Astrocyte (in vitro differentiated cells and primary cell): ENCODE data around the gene KREMEN1. TPM values are rescaled to one million over a fixed set of nuclear protein-coding genes. Genes with fewer than 3 reads are reported as not detected.

Experiments used
- DNase-seq: peaks from one replicate; pipeline ENCODE4 v3.0.0-alpha.2; 2010; ENCODE audit warnings: low read depth
- FAIRE-seq: peaks from 2 replicates; lab custom pipeline; 2011; peaks lifted over from hg19 to GRCh38; lab: Jason Lieb, UNC
- H2AFZ ChIP-seq: 2 replicates; pipeline ENCODE4 v1.6.0; 2012; ENCODE audit warnings: low read depth, low read length, inconsistent platforms
- H3K27ac ChIP-seq: 2 replicates; pipeline ENCODE4 v1.5.1; 2011; ENCODE audit warnings: low read depth, low read length, inconsistent platforms
- H3K27me3 ChIP-seq: 2 replicates; pipeline ENCODE4 v1.6.0; 2011; ENCODE audit warnings: low read length, inconsistent platforms; ENCODE audit not compliant: insufficient read depth
- H3K36me3 ChIP-seq: 2 replicates; pipeline ENCODE4 v1.5.1; 2011; ENCODE audit warnings: low read length, inconsistent platforms; ENCODE audit not compliant: insufficient read depth
- H3K4me1 ChIP-seq: 2 replicates; pipeline ENCODE4 v1.5.1; 2011; ENCODE audit warnings: low read length, inconsistent platforms; ENCODE audit not compliant: insufficient read depth
- H3K4me2 ChIP-seq: 2 replicates; pipeline ENCODE4 v1.6.0; 2012; ENCODE audit warnings: low read length, inconsistent platforms
- H3K4me3 ChIP-seq: 2 replicates; pipeline ENCODE4 v1.5.1; 2011; ENCODE audit warnings: low read depth, mild to moderate bottlenecking, low read length, inconsistent platforms; ENCODE audit not compliant: insufficient read depth
- H3K79me2 ChIP-seq: 2 replicates; pipeline ENCODE4 v1.6.0; 2012; ENCODE audit warnings: mild to moderate bottlenecking, low read length, inconsistent platforms; ENCODE audit not compliant: insufficient read depth
- H3K9ac ChIP-seq: 2 replicates; pipeline ENCODE4 v1.6.0; 2012; ENCODE audit warnings: mild to moderate bottlenecking, low read length, inconsistent platforms
- H3K9me3 ChIP-seq: 2 replicates; pipeline ENCODE4 v1.5.1; 2012; ENCODE audit warnings: low read depth, mild to moderate bottlenecking, low read length, inconsistent platforms; ENCODE audit not compliant: insufficient read depth
- H4K20me1 ChIP-seq: 2 replicates; pipeline ENCODE4 v1.6.0; 2012; ENCODE audit warnings: low read length, inconsistent platforms; ENCODE audit not compliant: insufficient read depth
- H3K27ac Mint-ChIP-seq: one replicate; pipeline ENCODE4 v1.8.0; 2021; ENCODE audit warnings: mild to moderate bottlenecking, mixed read lengths; ENCODE audit not compliant: unreplicated experiment
- H3K27me3 Mint-ChIP-seq: one replicate; pipeline ENCODE4 v1.8.0; 2021; ENCODE audit warnings: low read depth, mixed read lengths; ENCODE audit not compliant: unreplicated experiment
- H3K36me3 Mint-ChIP-seq: one replicate; pipeline ENCODE4 v1.8.0; 2021; ENCODE audit warnings: low read depth, mixed read lengths; ENCODE audit not compliant: unreplicated experiment
- H3K4me1 Mint-ChIP-seq: one replicate; pipeline ENCODE4 v1.8.0; 2021; ENCODE audit warnings: low read depth, mixed read lengths; ENCODE audit not compliant: unreplicated experiment
- H3K4me3 Mint-ChIP-seq: one replicate; pipeline ENCODE4 v1.8.0; 2021; ENCODE audit warnings: mild to moderate bottlenecking, moderate library complexity, mixed read lengths; ENCODE audit not compliant: unreplicated experiment
- H3K9me3 Mint-ChIP-seq: one replicate; pipeline ENCODE4 v1.8.0; 2021; ENCODE audit warnings: mild to moderate bottlenecking, mixed read lengths; ENCODE audit not compliant: unreplicated experiment
- EZH2 ChIP-seq: IDR thresholded peaks from 2 replicates; pipeline ENCODE4 v1.6.1; 2012; ENCODE audit warnings: mild to moderate bottlenecking, low read length, inconsistent platforms; ENCODE audit not compliant: insufficient read depth
- total RNA-seq: library from RNA; stranded (reverse); gene quantifications from 2 replicates; pipeline ENCODE4 v1.2.1, GENCODE V29; 2021
- TF ChIP-seq, protein P1 (sequence below): IDR thresholded peaks from 2 replicates; pipeline ENCODE4 v1.5.1; 2011; ENCODE audit warnings: low read depth, mild to moderate bottlenecking, inconsistent platforms, low read length, moderate library complexity; ENCODE audit not compliant: insufficient read depth

Gene KREMEN1
- total RNA-seq, 1 donor from 2014 or later = 3.3 TPM

DNA sequence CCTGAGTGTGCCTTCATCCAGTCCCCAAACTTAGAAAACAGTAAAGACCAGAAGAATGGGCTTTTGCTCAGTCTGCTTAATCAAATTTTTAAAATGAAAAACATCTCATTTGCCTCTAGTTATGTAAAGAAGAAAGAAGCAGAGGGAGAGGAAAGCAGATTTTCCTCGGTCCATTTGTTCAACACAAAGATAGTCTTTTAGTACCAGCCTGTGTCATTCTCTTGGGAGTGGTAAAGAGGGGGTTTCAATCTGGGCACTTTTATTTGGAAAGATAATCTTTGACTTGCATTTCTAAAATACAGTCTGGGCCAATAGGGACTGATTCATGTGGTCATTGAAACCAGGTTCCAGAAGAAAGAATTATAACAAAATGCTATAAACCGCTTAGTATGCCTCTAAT, 29.5 kb downstream of the KREMEN1 start:
- no peak overlapping the region for H3K9ac ChIP-seq
- TF ChIP-seq, protein P1, sequence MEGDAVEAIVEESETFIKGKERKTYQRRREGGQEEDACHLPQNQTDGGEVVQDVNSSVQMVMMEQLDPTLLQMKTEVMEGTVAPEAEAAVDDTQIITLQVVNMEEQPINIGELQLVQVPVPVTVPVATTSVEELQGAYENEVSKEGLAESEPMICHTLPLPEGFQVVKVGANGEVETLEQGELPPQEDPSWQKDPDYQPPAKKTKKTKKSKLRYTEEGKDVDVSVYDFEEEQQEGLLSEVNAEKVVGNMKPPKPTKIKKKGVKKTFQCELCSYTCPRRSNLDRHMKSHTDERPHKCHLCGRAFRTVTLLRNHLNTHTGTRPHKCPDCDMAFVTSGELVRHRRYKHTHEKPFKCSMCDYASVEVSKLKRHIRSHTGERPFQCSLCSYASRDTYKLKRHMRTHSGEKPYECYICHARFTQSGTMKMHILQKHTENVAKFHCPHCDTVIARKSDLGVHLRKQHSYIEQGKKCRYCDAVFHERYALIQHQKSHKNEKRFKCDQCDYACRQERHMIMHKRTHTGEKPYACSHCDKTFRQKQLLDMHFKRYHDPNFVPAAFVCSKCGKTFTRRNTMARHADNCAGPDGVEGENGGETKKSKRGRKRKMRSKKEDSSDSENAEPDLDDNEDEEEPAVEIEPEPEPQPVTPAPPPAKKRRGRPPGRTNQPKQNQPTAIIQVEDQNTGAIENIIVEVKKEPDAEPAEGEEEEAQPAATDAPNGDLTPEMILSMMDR = no peak
- no peak for TF ChIP-seq EZH2
- DNase-seq (no peak), FAIRE-seq (no peak)
- H3K4me3 Mint-ChIP-seq = no peak overlapping the region
- no peak overlapping the region for H3K27ac ChIP-seq
- no peaks in the 10 kb centered on the region for H3K9me3 ChIP-seq
- H3K27ac Mint-ChIP-seq = no peak overlapping the region
- H3K36me3 Mint-ChIP-seq = no peaks in the 10 kb centered on the region
- H2AFZ ChIP-seq = no peak overlapping the region
- no peaks in the 10 kb centered on the region for H3K27me3 ChIP-seq
- H3K9me3 Mint-ChIP-seq = no peaks in the 10 kb centered on the region
- no peaks in the 10 kb centered on the region for H3K4me1 ChIP-seq
- no peak overlapping the region for H3K4me3 ChIP-seq
- H3K4me1 Mint-ChIP-seq = no peaks in the 10 kb centered on the region
- no peak overlapping the region for H3K4me2 ChIP-seq
- H3K79me2 ChIP-seq = no peaks in the 10 kb centered on the region
- no peaks in the 10 kb centered on the region for H3K36me3 ChIP-seq
- H3K27me3 Mint-ChIP-seq = peaks cover 3% of the 10 kb centered on the region
- H4K20me1 ChIP-seq = no peaks in the 10 kb centered on the region

DNA sequence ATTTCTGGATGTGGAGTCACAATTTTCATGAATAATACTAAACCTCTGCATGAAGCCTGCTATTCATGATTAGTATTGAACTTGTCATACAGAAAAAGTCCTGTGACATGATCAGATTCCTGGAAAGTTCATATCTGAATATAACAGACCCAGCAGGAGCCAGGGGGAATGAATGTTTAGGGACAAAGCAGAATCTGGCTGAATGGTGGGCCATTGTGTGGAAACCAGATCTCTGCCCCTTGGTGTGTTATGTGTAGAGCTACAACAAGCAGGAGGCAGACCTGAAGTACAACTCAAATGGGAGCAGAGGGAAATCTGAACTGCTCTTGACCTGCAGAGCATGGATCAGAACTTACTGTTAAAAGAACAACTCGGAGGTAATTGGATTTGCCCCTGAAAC, 30.3 kb downstream of the KREMEN1 start:
- Mint-ChIP-seq H3K4me3 (no peak overlapping the region), H3K9me3 (no peaks in the 10 kb centered on the region), H3K27me3 (peaks cover 3% of the 10 kb centered on the region), H3K36me3 (no peaks in the 10 kb centered on the region), H3K4me1 (no peaks in the 10 kb centered on the region), H3K27ac (no peak overlapping the region)
- Histone ChIP-seq H3K36me3 (no peaks in the 10 kb centered on the region), H3K4me1 (no peaks in the 10 kb centered on the region), H3K27ac (no peak overlapping the region), H3K9ac (no peak overlapping the region), H3K4me2 (no peak overlapping the region), H3K79me2 (no peaks in the 10 kb centered on the region), H3K27me3 (no peaks in the 10 kb centered on the region), H2AFZ (no peak overlapping the region), H3K9me3 (no peaks in the 10 kb centered on the region), H4K20me1 (no peaks in the 10 kb centered on the region), H3K4me3 (no peak overlapping the region)
- no peak for TF ChIP-seq EZH2
- TF ChIP-seq, protein P1 = no peak
- no peak for DNase-seq
- no peak for FAIRE-seq

DNA sequence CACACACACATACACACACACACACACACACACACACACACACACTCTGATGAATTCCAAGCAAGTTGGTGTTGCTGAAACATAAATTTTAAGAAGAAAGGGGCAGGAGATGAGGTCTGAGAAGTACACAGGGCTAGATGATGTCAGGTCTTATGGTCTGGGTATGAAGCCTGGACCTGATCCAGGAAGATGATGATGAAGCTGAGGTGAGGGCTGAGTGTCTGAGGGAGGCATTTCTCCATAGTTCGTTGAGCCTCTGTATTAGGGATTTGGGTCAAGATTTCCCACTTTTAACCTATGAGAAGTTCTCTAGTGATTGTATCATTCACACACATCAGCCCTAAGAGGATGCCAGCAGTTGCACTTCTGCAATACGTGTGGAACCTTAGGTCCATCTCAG, 32.6 kb downstream of the KREMEN1 start:
- Histone ChIP-seq H3K79me2 (no peaks in the 10 kb centered on the region), H4K20me1 (no peaks in the 10 kb centered on the region), H3K27ac (no peak overlapping the region), H3K9me3 (no peaks in the 10 kb centered on the region), H3K9ac (no peak overlapping the region), H3K36me3 (no peaks in the 10 kb centered on the region), H3K4me1 (no peaks in the 10 kb centered on the region), H3K27me3 (no peaks in the 10 kb centered on the region), H3K4me3 (no peak overlapping the region), H3K4me2 (no peak overlapping the region), H2AFZ (no peak overlapping the region)
- Mint-ChIP-seq H3K4me3 (no peak overlapping the region), H3K4me1 (no peaks in the 10 kb centered on the region), H3K27me3 (peaks cover 3% of the 10 kb centered on the region), H3K36me3 (no peaks in the 10 kb centered on the region), H3K9me3 (no peaks in the 10 kb centered on the region), H3K27ac (no peak overlapping the region)
- DNase-seq (no peak), FAIRE-seq (no peak)
- TF ChIP-seq, protein P1 = no peak
- no peak for TF ChIP-seq EZH2
